Coronary artery (tissue), 2 donors: ENCODE measurements around the gene PCDH18.

Experiments used
- DNase-seq: peaks from one replicate; pipeline ENCODE4 v3.0.0-alpha.2; 2017; ENCODE audit warnings: low spot score
- H3K27ac ChIP-seq, 2 donors: fragments of 200-600 bp; sonication (generic); one replicate each; pipeline ENCODE4 v1.5.1; 2016 to 2019
- H3K4me3 ChIP-seq: fragments of 200-600 bp; sonication (generic); 2 replicates; pipeline ENCODE4 v1.5.1; 2016; ENCODE audit warnings: mild to moderate bottlenecking, moderate library complexity
- CTCF ChIP-seq: fragments of 200-600 bp; sonication (generic); IDR thresholded peaks from one replicate; pipeline ENCODE4 v1.5.1; 2019; ENCODE audit warnings: antibody characterized with exemption

PCDH18 gene

GRCh38 chr4:137530176-137530575, 2.1 kb downstream of the PCDH18 start:
- DNase-seq, result no peak
- no peak for TF ChIP-seq CTCF
- peak overlapping the region; percentile 84 for H3K4me3 ChIP-seq
- H3K27ac ChIP-seq, result peak overlapping the region; percentile 88 to 94

- peak overlapping the region; percentile 88 to 94 for H3K27ac ChIP-seq
- TF ChIP-seq CTCF, result no peak
- DNase-seq, result no peak
- H3K4me3 ChIP-seq, result peak overlapping the region; percentile 84
These were observed 2.9 kb downstream of the PCDH18 start for GRCh38 chr4:137529432-137529831.

- no peak for TF ChIP-seq CTCF
- DNase-seq, result no peak
- peak overlapping the region; percentile 84 for H3K4me3 ChIP-seq
- peak overlapping the region; percentile 88 to 94 for H3K27ac ChIP-seq
These were observed 3.6 kb downstream of the PCDH18 start for GRCh38 chr4:137528673-137529072.

GRCh38 chr4:137526681-137527080, 5.6 kb downstream of the PCDH18 start:
- TF ChIP-seq CTCF, result no peak
- no peak for DNase-seq
- peak overlapping the region; percentile 88 to 94 for H3K27ac ChIP-seq
- peak overlapping the region; percentile 84 for H3K4me3 ChIP-seq

GRCh38 chr4:137524725-137525369, 7.4 kb downstream of the PCDH18 start:
- Histone ChIP-seq H3K27ac (peak overlapping the region; percentile 15 to 66), H3K4me3 (peak overlapping the region; percentile 30)

GRCh38 chr4:137523329-137523728, 9.0 kb downstream of the PCDH18 start:
- H3K27ac ChIP-seq, result no peak overlapping the region
- TF ChIP-seq CTCF, result no peak
- no peak for DNase-seq

More at GRCh38 chr4:137524725-137525369, 7.4 kb downstream of the PCDH18 start:
- TF ChIP-seq CTCF, result no peak
- DNase-seq, result no peak

GRCh38 chr4:137521053-137521452, 11.2 kb downstream of the PCDH18 start:
- DNase-seq, result no peak
- no peak overlapping the region for H3K4me3 ChIP-seq
- peak overlapping the region in 1 of 2 donors; percentile 30 for H3K27ac ChIP-seq
- TF ChIP-seq CTCF, result no peak

More at GRCh38 chr4:137523329-137523728, 9.0 kb downstream of the PCDH18 start:
- no peak overlapping the region for H3K4me3 ChIP-seq
